DMS153 treated with DMSO at 0.1 percent for 48 hours (cell line): ENCODE measurements around the gene RBM4B.
A peak's percentile ranks its signal among the peaks of the same experiment; 100 is the strongest.

Experiments used
- DNase-seq: peaks from one replicate; lab custom pipeline; 2025; ENCODE audit not compliant: unreplicated experiment; lab: John Stamatoyannopoulos, UW

The RBM4B gene

DNA sequence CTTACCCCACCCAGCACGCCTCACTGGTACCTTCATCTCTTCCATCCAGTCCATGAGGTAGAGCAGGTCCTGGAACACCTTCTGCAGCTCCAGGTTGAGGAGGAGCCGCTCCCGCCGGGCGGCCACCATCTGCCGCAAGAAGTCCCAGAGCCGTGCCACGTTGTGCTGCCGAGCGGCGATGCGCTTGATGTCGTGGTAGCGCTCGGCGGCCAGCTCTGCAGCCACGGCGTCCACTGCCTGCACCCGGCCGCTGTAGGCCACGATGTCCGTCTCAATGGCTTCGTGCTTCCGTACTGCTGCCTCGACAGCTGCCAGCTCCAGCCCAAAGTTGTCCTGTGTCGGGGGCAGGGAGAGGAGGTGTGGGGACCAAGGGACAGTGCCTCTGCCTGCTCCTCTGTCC is 29.8 kb upstream of the RBM4B start:
- DNase-seq, result no peak

DNA sequence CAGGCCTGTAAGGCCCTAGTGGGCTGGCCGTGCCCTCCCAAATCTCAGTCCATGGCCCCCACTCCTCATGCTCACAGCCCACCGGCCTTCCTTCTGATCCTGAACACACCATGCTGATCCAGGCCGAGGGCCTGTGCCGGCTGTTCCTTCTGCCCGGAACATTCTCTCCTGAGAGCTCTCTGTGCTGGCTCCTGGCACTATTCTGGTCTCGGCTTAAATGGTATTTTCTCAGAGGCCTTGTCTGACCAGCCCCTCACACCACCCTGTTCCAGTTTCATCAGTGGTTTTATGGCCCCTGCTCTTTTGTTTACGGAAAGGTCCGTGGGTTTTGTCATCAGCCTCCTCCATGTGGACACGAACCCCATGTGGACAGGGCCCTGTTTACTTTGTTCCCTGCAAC is 29.3 kb upstream of the RBM4B start:
- no peak for DNase-seq

- DNase-seq, result no peak
Observed at GRCh38 chr11:66705587-66706335, 28.1 kb upstream of the RBM4B start.

DNA sequence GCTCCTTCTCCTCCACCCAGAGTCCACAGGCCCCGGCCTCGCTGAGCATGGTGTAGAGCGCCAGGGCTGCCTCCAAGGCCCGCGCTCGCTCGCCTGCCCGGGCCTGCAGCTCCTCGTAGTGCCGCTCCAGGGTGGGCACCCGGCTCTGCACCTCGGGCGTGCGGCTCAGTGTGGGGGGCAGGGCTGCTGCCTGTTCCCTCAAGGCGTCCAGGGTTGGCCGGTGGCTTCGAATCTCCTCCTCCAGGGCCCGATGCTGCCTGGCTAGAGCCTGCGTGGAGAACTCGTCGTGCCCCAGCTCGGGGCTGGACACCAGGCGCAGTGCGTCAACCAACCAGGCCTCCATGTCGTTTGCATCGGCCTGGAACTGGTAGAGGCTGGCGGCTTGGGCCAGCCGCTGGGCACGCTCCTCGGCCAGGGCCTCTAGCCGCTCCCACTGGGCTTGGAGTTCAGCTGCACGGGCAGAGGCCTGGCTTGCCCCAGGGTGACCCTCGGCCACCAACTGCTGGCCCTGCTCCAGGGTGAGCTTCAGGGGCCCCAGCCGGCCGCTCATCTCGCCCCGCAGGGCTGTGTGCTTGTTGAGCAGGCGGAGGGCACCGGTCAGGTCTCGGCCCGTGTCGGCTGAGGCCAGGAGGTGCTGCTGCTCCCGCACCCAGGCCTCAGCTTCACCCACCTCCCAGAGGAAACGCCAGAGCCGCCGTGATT is 27.1 kb upstream of the RBM4B start:
- DNase-seq, result no peak

- no peak for DNase-seq
Observed at GRCh38 chr11:66701432-66702240, 23.9 kb upstream of the RBM4B start.

DNA sequence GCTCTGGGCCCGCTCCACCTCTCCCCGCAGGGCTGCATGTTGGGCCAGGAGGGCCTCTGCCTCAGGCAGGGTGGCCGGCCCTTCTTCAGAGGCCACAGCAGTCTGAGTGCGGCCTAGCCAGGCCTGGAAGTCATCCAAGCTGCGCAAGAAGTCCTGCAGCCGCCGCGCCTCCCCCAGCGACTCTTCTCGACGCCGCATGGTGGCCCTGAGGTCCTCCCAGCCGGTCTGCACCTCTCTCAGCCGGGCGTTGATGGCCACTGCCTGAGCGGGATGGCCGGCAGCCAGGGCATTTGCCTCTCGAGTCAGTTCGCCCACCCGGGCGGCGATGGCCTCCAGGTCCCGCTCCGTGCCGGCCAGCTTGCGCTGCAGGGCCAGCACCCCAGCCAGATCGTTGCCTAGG is 23.1 kb upstream of the RBM4B start:
- DNase-seq, result no peak

DNA sequence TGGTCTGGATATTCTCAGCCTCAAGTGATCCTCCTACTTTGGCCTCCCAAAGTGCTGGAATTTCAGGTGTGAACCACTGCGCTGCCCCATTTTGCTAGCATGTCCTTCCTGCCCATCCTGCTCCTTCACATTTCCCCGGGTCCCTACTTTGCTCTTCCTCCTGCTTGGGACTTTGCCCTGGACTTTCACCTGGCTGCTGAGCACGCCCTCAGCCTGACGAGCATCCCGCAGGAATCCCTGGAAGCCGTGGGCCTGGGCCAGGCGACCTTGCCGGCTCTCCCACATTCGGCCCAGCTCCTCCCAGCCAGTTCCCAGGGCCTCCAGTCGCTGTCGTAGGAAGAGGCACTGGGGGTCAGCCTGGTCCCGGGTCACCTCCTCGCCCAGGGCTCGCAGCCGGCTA is 22.6 kb upstream of the RBM4B start:
- no peak for DNase-seq

DNA sequence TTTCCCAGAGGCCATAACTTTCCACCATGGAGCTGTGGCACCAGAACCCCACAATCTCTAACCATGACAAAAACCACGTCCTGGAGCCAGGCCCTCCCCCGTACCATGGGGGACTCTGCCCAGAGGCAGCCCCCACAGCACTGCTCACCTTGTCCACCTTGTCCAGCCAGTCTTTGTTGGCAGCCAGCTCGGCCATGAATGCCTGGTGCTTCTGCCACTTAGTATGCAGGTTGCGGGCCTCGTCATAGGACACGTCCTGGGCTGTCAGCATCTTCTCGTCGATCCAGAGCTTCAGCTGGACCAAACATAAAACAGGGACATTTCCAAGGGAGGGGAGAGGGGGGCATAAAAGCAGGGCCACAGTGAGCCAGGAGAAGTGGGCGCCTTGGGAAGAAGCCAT is 20.8 kb upstream of the RBM4B start:
- no peak for DNase-seq

GRCh38 chr11:66697988-66698387 is 20.3 kb upstream of the RBM4B start:
- no peak for DNase-seq

DNA sequence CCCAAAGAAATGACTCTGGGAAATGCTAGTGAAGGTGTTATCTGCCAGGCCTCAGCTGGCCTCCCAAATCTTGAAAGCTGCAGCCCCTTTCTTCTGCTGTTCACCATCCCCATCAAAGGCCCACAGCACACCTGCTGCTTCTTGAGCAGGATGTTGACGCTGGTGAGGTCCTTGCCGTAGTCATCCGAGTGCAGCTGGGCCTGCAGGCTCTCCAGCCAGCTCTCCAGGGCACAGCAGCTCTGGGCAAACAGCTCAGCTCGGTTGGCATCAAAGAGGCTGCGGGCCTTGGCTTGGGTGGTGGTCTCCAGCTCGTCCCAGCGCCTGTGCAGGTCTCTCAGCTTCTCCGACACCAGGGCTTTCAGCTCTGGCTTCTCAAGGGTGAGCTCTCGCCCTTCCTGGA is 18.5 kb upstream of the RBM4B start:
- no peak for DNase-seq

DNA sequence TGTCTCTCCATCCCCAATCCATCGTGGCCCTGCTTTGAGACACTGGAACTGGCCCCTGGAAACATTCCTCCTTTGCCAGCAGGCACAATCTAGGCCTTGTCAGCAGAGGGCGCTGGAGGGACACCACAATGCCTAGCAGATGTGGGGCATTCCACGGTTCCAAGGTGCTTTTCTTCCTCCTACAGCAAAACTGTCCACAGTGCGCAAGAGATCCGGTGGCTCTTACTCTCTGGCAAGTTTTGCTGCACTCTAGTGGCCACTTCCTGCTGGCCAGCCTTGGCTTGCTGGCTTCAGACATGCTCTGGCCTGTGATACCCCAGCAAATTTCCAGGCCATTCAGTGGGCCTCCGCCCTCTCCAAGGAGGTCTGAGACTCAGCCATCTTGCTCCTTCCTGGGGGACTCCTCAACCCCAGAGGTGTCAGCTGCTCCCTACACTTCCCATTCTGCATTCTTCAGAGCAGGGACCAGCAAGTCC is 17.1 kb upstream of the RBM4B start:
- DNase-seq, result peak; percentile 88

DNA sequence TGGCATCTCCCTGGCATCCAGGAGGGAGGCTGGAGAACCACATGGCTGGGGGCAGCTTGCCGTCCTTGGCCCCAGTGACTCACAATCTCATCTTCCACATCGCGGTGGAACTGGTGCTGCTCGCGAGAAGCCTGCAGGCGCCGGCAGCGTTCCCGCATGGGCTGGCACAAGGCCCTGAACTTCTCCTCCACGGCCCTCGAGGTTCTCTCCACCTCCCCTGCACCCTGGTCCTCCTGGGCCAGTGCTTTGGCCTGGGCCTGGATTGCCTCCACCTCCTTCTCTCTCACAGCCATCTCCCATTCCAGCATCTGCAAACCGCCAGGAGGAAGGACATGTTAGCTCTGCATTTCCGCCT is 16.3 kb upstream of the RBM4B start:
- DNase-seq, result no peak

GRCh38 chr11:66693356-66694055 is 15.8 kb upstream of the RBM4B start:
- no peak for DNase-seq

DNA sequence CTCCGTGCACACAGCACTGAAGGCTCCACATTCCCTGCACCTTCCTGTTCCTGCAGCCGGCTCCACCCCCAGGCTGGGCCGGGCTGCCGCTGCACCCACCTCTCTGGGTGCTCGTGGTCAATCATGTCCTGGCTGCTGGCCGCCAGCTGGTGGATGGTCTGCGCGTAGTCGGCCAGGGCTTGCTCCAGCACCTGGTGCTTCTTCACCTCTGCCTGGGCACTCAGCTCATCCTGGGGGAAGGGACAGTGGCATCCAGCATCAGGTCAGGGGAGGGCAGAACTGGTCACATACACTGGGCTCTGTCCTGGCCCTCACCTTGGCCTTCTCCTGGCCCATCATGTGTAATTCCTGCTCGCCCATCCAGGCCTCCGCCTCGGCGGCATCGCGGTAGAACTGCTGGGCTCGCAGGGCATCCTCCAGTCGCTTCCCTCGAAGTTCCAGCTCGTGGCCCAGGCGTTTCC is 15.2 kb upstream of the RBM4B start:
- DNase-seq, result no peak

DNA sequence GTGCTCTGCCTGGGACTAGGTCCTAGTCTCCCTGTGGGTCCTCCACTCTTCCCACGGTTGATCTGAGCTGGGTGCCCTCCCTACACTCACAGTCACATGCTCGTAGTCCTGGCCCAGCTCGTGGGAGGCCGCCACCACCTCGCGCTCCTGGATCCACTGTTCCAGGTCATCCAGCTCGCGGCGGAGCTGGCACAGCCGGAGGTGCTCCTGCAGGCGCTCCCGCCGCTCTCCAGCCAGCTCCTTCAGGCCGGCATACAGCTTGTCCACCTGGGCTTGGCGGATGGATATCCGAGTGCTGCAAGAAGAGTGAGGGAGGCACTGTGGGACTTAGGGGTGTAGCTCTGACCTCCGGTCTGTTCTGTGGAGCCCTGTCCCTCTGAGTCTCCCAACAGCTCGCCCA is 14.8 kb upstream of the RBM4B start:
- DNase-seq, result no peak

DNA sequence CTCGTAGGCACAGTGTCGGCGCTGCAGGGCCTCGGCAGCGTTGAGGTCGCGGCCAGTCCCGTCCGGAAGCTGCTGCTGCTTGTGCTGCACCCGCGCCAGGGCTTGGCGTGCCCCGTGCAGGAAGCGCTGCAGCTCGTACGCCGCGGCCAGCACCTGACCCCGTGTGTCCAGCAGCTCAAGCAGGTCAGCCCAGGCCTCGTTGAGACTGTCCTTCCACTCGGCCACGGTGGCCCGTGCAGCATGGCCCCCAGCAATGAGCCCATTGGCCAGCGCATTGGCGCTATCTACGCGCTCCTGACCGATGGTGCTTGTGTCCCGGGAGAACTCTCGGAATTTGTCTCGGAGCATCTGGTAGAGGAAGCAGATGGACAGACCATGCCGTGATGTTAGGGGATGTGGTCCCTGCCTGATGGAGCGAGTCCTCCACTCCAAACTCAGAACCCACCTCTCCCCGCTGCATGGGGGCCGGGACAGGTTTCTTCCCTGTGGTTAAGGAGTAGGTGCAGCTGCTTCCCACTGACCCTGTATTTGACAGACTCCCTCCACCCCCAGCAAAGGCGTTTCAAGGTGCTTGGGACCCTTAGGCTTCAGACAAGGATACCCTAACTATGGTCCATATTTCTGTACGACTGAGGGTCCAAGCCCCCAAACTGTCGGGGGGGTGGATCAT is 13.8 kb upstream of the RBM4B start:
- DNase-seq, result no peak

GRCh38 chr11:66689661-66690590 is 12.2 kb upstream of the RBM4B start:
- DNase-seq, result no peak

GRCh38 chr11:66688561-66689534 is 11.2 kb upstream of the RBM4B start:
- no peak for DNase-seq
